GM23338 (cell line): Measurements from ENCODE around the gene DENND5A. TPM values are rescaled to one million over a fixed set of nuclear protein-coding genes. Genes with fewer than 3 reads are reported as not detected.

ENCODE experiments used
- ATAC-seq: fragments of 200-7000 bp; cut with Tn5 transposase; 3 replicates; pipeline ENCODE4 v1.9.1; 2020
- DNase-seq: peaks from one replicate; pipeline ENCODE4 v3.0.0-alpha.2; 2015; ENCODE audit warnings: low spot score
- H2AFZ ChIP-seq: fragments of 200-600 bp; sonication (generic); 2 replicates; pipeline ENCODE4 v1.8.0; 2016; ENCODE audit warnings: antibody characterized with exemption, mild to moderate bottlenecking, moderate library complexity
- H3F3A ChIP-seq: fragments of 200-600 bp; sonication (generic); replicated peaks from 2 replicates; pipeline ENCODE4 v1.8.0; 2017; ENCODE audit warnings: antibody characterized with exemption, mixed run types, low read depth
- H3K27ac ChIP-seq: fragments of 200-600 bp; sonication (generic); 2 replicates; pipeline ENCODE4 v1.6.1; 2016; ENCODE audit warnings: low read depth
- H3K27me3 ChIP-seq: fragments of 200-600 bp; sonication (generic); 2 replicates; pipeline ENCODE4 v1.8.0; 2016; ENCODE audit warnings: mild to moderate bottlenecking, mixed run types, moderate library complexity; ENCODE audit not compliant: insufficient read depth
- H3K36me3 ChIP-seq: fragments of 200-600 bp; sonication (generic); 2 replicates; pipeline ENCODE4 v1.8.0; 2016; ENCODE audit warnings: mild to moderate bottlenecking; ENCODE audit not compliant: insufficient read depth
- H3K4me1 ChIP-seq: fragments of 200-600 bp; sonication (generic); 2 replicates; pipeline ENCODE4 v1.8.0; 2016; ENCODE audit warnings: mild to moderate bottlenecking, moderate library complexity; ENCODE audit not compliant: insufficient read depth
- H3K4me2 ChIP-seq: fragments of 200-600 bp; sonication (generic); 2 replicates; pipeline ENCODE4 v1.7.1; 2017; ENCODE audit warnings: mixed run types
- H3K4me3 ChIP-seq: fragments of 200-600 bp; sonication (generic); 2 replicates; pipeline ENCODE4 v1.6.1; 2016; ENCODE audit warnings: mixed run types
- H3K79me2 ChIP-seq: fragments of 200-600 bp; sonication (generic); replicated peaks from 2 replicates; pipeline ENCODE4 v1.8.0; 2017; ENCODE audit warnings: mild to moderate bottlenecking; ENCODE audit not compliant: insufficient read depth
- H3K9me2 ChIP-seq: fragments of 200-600 bp; sonication (generic); 2 replicates; pipeline ENCODE4 v1.8.0; 2017; ENCODE audit not compliant: insufficient read depth
- H4K20me1 ChIP-seq: fragments of 200-600 bp; sonication (generic); replicated peaks from 2 replicates; pipeline ENCODE4 v1.8.0; 2017; ENCODE audit warnings: mild to moderate bottlenecking; ENCODE audit not compliant: insufficient read depth
- H3K27ac Mint-ChIP-seq: 2 replicates; pipeline ENCODE4 v1.8.0; 2020; ENCODE audit warnings: inconsistent platforms, mild to moderate bottlenecking, moderate library complexity, mixed read lengths
- H3K27me3 Mint-ChIP-seq: 3 replicates; pipeline ENCODE4 v1.8.0; 2022; ENCODE audit warnings: low read depth, mild to moderate bottlenecking, moderate library complexity, mixed read lengths, inconsistent platforms; ENCODE audit not compliant: insufficient read depth, poor library complexity
- H3K36me3 Mint-ChIP-seq: 3 replicates; pipeline ENCODE4 v1.8.0; 2021; ENCODE audit warnings: low read depth, mild to moderate bottlenecking, inconsistent platforms, moderate library complexity, mixed read lengths
- H3K4me1 Mint-ChIP-seq: 3 replicates; pipeline ENCODE4 v1.8.0; 2020; ENCODE audit warnings: mild to moderate bottlenecking, inconsistent platforms, mixed read lengths
- H3K4me3 Mint-ChIP-seq: 3 replicates; pipeline ENCODE4 v1.8.0; 2021; ENCODE audit warnings: moderate library complexity, mild to moderate bottlenecking, inconsistent platforms, mixed read lengths
- H3K9me3 Mint-ChIP-seq: 3 replicates; pipeline ENCODE4 v1.8.0; 2020; ENCODE audit warnings: moderate library complexity, mild to moderate bottlenecking, inconsistent platforms, mixed read lengths
- CREB1 ChIP-seq: fragments of 250-450 bp; sonication (Bioruptor Pico); IDR thresholded peaks from 2 replicates; pipeline ENCODE4 v1.5.0; 2020; ENCODE audit warnings: low read depth, mild to moderate bottlenecking, moderate library complexity
- EZH2 ChIP-seq: fragments of 200-600 bp; sonication (generic); IDR thresholded peaks from one replicate; pipeline ENCODE4 v1.8.0; 2017; ENCODE audit warnings: antibody characterized with exemption, mild to moderate bottlenecking, low read depth; ENCODE audit not compliant: unreplicated experiment
- EZH2phosphoT487 ChIP-seq: fragments of 200-600 bp; sonication (generic); IDR thresholded peaks from one replicate; pipeline ENCODE4 v1.8.1; 2018; ENCODE audit warnings: antibody characterized with exemption; ENCODE audit not compliant: unreplicated experiment
- JUNB ChIP-seq: IDR thresholded peaks from one replicate; pipeline ENCODE4 v1.6.1; 2016; ENCODE audit warnings: antibody characterized with exemption; ENCODE audit not compliant: unreplicated experiment
- NANOG ChIP-seq: IDR thresholded peaks from 2 replicates; pipeline ENCODE4 v1.6.1; 2016; ENCODE audit warnings: antibody characterized with exemption, borderline replicate concordance
- POLR2AphosphoS5 ChIP-seq: IDR thresholded peaks from 2 replicates; pipeline ENCODE4 v1.6.1; 2016; ENCODE audit warnings: antibody characterized with exemption, low read depth
- STAT1 ChIP-seq: IDR thresholded peaks from one replicate; pipeline ENCODE4 v1.6.1; 2016; ENCODE audit warnings: antibody characterized with exemption; ENCODE audit not compliant: unreplicated experiment
- ZNF114 ChIP-seq: fragments of 250-450 bp; sonication (Bioruptor Pico); IDR thresholded peaks from 2 replicates; pipeline ENCODE4 v1.5.0; 2020; ENCODE audit warnings: mild to moderate bottlenecking, moderate library complexity
- ZNF331 ChIP-seq: fragments of 250-450 bp; sonication (Bioruptor Pico); IDR thresholded peaks from 2 replicates; pipeline ENCODE4 v1.5.0; 2020; ENCODE audit warnings: low read depth, mild to moderate bottlenecking, moderate library complexity
- polyA plus RNA-seq: library from polyadenylated mRNA; unstranded; fragments of >200 nt; fragmentation: Nextera tagmentation; extraction: Ambion mirVana; gene quantifications from 2 replicates; pipeline ENCODE4 v1.2.1, GENCODE V29; 2016
- total RNA-seq: library from RNA; depleted of rRNA; stranded (reverse); fragments of >200 nt; shearing (Covaris generic); gene quantifications from 2 replicates; pipeline ENCODE4 v1.2.3, GENCODE V29; 2014
- TF ChIP-seq, protein P1 (sequence below): IDR thresholded peaks from 2 replicates; pipeline ENCODE4 v1.6.1; 2016; ENCODE audit warnings: antibody characterized with exemption
- TF ChIP-seq, protein P2 (sequence below): fragments of 250-450 bp; sonication (Bioruptor Pico); IDR thresholded peaks from 2 replicates; pipeline ENCODE4 v1.5.0; 2020; ENCODE audit warnings: mild to moderate bottlenecking, moderate library complexity
- TF ChIP-seq, protein P3 (sequence below): IDR thresholded peaks from one replicate; pipeline ENCODE4 v1.6.1; 2018; ENCODE audit warnings: antibody characterized with exemption; ENCODE audit not compliant: unreplicated experiment
- TF ChIP-seq, protein P4 (sequence below), 2 experiments: fragments of 200-600 bp in 1 of 2; sonication (generic) in 1 of 2; conservative IDR thresholded peaks; 2 replicates each; pipeline versions ENCODE4 v1.5.1 to v1.6.1; 2016 to 2017; ENCODE audit warnings: antibody characterized with exemption in 2 of 2, low read depth in 2 of 2, mild to moderate bottlenecking in 2 of 2, moderate library complexity in 1 of 2

Gene DENND5A
- total and polyA plus RNA-seq, 2 experiments from 2014 or later: 28.1 to 56.3 TPM

DNA sequence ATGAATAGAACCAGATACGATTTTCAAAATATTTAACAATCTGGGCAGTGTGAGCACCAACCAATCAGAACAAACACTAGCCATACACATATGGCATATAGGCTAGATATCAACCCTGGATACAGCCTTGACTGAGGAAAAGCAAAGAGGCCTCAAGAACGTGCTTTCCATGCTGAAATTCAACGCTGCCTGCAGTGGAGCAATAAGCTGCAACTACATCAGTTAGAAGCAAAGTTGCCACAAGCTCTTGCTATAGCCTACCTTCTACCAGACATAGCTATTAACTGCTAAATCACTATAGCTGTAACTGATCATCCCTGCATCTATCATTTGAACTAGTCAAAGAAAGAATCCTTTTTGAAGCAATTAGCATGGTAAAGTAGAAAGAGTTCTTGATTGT, 42.5 kb downstream of the DENND5A start:
- no peaks in the 10 kb centered on the region for H3K9me3 Mint-ChIP-seq
- H3K4me3 Mint-ChIP-seq: no peak overlapping the region
- no peaks in the 10 kb centered on the region for H3K27me3 ChIP-seq
- H3K27ac ChIP-seq: no peak overlapping the region
- H3K36me3 Mint-ChIP-seq: no peaks in the 10 kb centered on the region
- DNase-seq (no peak), ATAC-seq (no peak)
- H3F3A ChIP-seq: no peaks in the 10 kb centered on the region
- H3K4me3 ChIP-seq: no peak overlapping the region
- H3K4me2 ChIP-seq: no peak overlapping the region
- H3K27me3 Mint-ChIP-seq: peaks cover 3% of the 10 kb centered on the region
- H3K4me1 ChIP-seq: 0 out of 2 replicates have a peak, but pooled peaks cover 4% of the 10 kb centered on the region
- H3K4me1 Mint-ChIP-seq: peaks cover 2% of the 10 kb centered on the region; the same call in 1 of the 3 replicates
- peaks cover 98% of the 10 kb centered on the region for H3K79me2 ChIP-seq
- peaks cover 9% of the 10 kb centered on the region for H4K20me1 ChIP-seq
- no peak overlapping the region for H2AFZ ChIP-seq
- H3K9me2 ChIP-seq: no peaks in the 10 kb centered on the region
- no peak overlapping the region for H3K27ac Mint-ChIP-seq
- TF ChIP-seq ZNF331 (CRISPR knock-in tag): no peak
- TF ChIP-seq EZH2phosphoT487: no peak
- TF ChIP-seq, protein P1, sequence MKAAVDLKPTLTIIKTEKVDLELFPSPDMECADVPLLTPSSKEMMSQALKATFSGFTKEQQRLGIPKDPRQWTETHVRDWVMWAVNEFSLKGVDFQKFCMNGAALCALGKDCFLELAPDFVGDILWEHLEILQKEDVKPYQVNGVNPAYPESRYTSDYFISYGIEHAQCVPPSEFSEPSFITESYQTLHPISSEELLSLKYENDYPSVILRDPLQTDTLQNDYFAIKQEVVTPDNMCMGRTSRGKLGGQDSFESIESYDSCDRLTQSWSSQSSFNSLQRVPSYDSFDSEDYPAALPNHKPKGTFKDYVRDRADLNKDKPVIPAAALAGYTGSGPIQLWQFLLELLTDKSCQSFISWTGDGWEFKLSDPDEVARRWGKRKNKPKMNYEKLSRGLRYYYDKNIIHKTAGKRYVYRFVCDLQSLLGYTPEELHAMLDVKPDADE: no peak
- no peak for TF ChIP-seq JUNB
- TF ChIP-seq EZH2: no peak
- TF ChIP-seq ZNF114 (CRISPR knock-in tag): no peak
- no peak for TF ChIP-seq NANOG
- TF ChIP-seq STAT1: no peak
- TF ChIP-seq, protein P2, sequence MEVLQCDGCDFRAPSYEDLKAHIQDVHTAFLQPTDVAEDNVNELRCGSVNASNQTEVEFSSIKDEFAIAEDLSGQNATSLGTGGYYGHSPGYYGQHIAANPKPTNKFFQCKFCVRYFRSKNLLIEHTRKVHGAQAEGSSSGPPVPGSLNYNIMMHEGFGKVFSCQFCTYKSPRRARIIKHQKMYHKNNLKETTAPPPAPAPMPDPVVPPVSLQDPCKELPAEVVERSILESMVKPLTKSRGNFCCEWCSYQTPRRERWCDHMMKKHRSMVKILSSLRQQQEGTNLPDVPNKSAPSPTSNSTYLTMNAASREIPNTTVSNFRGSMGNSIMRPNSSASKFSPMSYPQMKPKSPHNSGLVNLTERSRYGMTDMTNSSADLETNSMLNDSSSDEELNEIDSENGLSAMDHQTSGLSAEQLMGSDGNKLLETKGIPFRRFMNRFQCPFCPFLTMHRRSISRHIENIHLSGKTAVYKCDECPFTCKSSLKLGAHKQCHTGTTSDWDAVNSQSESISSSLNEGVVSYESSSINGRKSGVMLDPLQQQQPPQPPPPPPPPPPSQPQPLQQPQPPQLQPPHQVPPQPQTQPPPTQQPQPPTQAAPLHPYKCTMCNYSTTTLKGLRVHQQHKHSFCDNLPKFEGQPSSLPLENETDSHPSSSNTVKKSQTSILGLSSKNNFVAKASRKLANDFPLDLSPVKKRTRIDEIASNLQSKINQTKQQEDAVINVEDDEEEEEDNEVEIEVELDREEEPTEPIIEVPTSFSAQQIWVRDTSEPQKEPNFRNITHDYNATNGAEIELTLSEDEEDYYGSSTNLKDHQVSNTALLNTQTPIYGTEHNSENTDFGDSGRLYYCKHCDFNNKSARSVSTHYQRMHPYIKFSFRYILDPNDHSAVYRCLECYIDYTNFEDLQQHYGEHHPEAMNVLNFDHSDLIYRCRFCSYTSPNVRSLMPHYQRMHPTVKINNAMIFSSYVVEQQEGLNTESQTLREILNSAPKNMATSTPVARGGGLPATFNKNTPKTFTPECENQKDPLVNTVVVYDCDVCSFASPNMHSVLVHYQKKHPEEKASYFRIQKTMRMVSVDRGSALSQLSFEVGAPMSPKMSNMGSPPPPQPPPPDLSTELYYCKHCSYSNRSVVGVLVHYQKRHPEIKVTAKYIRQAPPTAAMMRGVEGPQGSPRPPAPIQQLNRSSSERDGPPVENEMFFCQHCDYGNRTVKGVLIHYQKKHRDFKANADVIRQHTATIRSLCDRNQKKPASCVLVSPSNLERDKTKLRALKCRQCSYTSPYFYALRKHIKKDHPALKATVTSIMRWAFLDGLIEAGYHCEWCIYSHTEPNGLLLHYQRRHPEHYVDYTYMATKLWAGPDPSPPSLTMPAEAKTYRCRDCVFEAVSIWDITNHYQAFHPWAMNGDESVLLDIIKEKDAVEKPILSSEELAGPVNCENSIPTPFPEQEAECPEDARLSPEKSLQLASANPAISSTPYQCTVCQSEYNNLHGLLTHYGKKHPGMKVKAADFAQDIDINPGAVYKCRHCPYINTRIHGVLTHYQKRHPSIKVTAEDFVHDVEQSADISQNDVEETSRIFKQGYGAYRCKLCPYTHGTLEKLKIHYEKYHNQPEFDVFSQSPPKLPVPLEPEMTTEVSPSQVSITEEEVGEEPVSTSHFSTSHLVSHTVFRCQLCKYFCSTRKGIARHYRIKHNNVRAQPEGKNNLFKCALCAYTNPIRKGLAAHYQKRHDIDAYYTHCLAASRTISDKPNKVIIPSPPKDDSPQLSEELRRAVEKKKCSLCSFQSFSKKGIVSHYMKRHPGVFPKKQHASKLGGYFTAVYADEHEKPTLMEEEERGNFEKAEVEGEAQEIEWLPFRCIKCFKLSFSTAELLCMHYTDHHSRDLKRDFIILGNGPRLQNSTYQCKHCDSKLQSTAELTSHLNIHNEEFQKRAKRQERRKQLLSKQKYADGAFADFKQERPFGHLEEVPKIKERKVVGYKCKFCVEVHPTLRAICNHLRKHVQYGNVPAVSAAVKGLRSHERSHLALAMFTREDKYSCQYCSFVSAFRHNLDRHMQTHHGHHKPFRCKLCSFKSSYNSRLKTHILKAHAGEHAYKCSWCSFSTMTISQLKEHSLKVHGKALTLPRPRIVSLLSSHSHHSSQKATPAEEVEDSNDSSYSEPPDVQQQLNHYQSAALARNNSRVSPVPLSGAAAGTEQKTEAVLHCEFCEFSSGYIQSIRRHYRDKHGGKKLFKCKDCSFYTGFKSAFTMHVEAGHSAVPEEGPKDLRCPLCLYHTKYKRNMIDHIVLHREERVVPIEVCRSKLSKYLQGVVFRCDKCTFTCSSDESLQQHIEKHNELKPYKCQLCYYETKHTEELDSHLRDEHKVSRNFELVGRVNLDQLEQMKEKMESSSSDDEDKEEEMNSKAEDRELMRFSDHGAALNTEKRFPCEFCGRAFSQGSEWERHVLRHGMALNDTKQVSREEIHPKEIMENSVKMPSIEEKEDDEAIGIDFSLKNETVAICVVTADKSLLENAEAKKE: no peak
- TF ChIP-seq CREB1 (CRISPR knock-in tag): no peak
- TF ChIP-seq, protein P3, sequence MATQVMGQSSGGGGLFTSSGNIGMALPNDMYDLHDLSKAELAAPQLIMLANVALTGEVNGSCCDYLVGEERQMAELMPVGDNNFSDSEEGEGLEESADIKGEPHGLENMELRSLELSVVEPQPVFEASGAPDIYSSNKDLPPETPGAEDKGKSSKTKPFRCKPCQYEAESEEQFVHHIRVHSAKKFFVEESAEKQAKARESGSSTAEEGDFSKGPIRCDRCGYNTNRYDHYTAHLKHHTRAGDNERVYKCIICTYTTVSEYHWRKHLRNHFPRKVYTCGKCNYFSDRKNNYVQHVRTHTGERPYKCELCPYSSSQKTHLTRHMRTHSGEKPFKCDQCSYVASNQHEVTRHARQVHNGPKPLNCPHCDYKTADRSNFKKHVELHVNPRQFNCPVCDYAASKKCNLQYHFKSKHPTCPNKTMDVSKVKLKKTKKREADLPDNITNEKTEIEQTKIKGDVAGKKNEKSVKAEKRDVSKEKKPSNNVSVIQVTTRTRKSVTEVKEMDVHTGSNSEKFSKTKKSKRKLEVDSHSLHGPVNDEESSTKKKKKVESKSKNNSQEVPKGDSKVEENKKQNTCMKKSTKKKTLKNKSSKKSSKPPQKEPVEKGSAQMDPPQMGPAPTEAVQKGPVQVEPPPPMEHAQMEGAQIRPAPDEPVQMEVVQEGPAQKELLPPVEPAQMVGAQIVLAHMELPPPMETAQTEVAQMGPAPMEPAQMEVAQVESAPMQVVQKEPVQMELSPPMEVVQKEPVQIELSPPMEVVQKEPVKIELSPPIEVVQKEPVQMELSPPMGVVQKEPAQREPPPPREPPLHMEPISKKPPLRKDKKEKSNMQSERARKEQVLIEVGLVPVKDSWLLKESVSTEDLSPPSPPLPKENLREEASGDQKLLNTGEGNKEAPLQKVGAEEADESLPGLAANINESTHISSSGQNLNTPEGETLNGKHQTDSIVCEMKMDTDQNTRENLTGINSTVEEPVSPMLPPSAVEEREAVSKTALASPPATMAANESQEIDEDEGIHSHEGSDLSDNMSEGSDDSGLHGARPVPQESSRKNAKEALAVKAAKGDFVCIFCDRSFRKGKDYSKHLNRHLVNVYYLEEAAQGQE: no peak
- TF ChIP-seq, protein P4, sequence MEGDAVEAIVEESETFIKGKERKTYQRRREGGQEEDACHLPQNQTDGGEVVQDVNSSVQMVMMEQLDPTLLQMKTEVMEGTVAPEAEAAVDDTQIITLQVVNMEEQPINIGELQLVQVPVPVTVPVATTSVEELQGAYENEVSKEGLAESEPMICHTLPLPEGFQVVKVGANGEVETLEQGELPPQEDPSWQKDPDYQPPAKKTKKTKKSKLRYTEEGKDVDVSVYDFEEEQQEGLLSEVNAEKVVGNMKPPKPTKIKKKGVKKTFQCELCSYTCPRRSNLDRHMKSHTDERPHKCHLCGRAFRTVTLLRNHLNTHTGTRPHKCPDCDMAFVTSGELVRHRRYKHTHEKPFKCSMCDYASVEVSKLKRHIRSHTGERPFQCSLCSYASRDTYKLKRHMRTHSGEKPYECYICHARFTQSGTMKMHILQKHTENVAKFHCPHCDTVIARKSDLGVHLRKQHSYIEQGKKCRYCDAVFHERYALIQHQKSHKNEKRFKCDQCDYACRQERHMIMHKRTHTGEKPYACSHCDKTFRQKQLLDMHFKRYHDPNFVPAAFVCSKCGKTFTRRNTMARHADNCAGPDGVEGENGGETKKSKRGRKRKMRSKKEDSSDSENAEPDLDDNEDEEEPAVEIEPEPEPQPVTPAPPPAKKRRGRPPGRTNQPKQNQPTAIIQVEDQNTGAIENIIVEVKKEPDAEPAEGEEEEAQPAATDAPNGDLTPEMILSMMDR (conservative IDR thresholded peaks at IDR 0.05; ENCODE audit: low read depth in 2 of 2): no peak
- no peak for TF ChIP-seq POLR2AphosphoS5
- no peaks in the 10 kb centered on the region for H3K36me3 ChIP-seq
